ENCODE measurements around the gene JPH2.
"Not testable (repeated sequence)": the region's sequence is repeated elsewhere in the genome, so short reads cannot be mapped to it uniquely, and the experiment has no call there.

The JPH2 gene

DNA sequence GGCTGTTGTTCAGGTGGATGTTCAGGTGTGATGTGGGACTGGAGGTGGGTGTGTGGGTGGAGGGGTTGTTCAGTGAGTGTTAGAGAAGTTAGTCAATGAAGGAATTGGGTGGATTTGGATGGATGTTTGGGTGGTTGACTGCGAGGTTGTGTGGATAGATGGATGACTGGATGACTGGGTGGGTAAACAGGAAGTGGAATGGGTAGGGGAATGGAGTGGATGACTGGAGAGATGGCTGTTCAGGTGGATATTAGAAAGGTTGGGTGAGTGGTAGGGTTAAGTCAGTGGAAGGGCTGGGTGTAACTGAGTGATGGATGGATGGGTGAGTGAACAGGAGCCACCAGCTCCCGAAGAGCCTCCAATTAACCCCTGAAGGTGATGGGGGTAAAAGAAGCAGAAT, 27.9 kb downstream of the JPH2 start:
- DNase-seq (ENCODE audit: low read depth, low spot score) = no peak

DNA sequence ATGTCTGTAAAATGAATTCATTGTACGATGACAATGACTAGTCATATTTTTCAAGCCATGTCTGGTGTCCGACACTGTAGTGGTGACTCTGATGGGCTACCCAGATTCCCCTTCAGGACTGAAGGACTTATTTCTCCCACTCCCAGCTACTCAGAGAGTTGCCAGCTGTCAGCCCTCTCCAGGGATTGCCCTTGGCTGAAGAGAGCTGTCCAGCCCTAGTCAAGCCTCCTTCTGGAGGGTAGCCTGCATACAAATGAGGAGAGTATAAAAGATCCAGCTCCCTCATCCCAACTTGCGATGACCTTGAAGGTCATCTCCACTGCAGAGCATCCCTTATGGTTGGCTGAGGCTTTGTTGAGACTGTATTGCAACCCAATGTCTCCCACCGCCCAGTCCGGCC, 29.9 kb downstream of the JPH2 start:
- no peak for DNase-seq (ENCODE audit: low read depth, low spot score)

DNA sequence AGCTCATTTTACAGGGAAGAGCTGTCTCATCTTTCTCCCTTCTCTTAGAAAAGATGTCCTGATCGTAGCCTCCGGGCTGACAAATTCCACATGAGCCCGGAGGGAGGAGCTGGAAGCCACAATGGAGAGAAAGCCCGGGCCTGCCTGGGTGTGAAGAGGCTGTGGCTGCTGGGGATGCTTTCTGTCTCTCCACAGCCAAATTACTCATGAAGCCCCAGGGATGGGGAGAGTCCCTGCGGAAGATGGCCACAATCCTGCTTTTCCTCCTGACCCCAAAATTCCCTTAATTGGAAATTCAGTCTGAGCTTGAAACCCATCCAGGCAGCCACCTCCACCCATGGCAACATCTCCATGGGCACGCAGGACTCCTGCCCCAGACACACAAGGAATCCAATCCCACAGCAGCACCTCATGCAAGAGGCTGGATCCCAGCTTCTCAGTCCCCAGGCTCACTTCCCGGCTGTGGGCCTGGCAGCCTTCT, 32.4 kb downstream of the JPH2 start:
- no peak for DNase-seq (ENCODE audit: low read depth, low spot score)

DNA sequence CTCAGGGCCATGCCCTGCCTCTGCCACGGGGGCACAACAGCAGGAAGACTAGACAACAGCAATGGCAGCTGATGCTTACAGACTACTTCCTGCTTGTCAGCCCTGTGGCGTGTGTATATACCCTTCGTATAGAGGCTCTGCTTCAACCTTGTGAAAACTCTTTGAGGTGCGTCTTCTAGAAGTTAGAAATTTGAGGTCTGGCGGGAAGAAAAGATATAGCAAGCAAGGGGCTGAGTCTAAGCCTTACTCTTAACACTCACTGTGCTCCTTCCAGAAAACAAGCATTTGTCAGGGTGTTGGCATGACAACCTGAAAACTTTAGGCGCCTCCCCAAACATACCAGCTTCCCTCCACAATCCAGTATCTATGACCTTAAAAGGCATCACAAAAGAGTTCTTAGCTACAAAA, 33.3 kb downstream of the JPH2 start:
- DNase-seq (ENCODE audit: low read depth, low spot score) = no peak

DNA sequence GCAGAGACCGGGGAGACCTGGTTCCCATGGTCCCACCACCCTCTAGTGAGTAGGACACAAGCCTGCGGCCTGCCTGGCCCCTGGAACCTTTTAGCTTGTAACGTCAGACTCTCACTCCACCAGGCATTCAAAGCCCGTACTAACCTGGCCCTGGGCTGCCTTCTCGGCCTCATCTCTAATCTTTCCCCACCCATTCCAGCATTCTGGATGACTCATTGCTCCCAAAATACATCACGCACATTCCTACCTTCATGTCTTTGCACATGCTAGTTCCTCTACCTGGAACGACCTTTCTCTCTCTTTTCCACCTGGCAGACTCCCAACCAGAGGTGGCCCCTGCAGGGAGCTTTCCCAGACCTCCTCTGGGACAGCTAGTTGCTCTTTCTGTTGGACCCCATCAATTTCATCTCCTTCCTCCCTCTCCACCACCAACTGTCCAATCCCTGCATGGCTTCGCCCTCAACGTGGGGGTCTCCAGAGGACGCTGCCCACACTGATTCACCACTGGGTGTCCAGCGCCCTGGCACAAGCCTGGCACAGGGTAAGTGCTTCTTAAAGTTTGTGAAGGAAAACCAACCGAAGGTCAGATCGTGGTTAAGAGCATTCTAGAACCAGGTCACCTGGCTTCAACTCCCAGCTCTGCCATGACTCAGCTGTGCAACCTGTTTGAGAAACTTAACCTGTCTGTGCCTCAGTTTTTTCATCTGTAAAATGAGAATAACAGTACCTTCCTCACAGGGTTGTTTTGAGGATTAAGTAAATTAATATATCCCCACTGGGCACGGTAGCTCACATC, 35.2 kb downstream of the JPH2 start:
- no peak for DNase-seq (ENCODE audit: low read depth, low spot score)

DNA sequence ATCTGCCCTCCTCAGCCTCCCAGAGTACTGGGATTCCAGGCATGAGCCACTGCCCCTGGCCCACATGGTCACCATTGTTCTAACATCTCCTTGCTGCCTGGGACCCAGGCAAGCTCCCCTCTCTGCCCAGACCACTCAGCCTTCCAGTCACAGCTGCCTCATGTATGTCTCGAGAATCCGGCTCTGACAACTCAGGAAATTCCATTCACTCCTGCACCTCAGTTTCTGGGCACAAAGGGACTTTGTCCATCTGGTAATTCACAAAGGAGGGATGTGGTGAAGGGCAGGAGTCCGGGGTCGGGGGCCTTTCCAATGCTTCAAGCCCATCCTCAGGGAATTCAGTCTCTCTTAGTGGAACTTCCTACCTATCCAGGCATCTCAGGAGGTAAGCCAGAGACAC, 40.7 kb downstream of the JPH2 start:
- DNase-seq (ENCODE audit: low read depth, low spot score) = no peak

DNA sequence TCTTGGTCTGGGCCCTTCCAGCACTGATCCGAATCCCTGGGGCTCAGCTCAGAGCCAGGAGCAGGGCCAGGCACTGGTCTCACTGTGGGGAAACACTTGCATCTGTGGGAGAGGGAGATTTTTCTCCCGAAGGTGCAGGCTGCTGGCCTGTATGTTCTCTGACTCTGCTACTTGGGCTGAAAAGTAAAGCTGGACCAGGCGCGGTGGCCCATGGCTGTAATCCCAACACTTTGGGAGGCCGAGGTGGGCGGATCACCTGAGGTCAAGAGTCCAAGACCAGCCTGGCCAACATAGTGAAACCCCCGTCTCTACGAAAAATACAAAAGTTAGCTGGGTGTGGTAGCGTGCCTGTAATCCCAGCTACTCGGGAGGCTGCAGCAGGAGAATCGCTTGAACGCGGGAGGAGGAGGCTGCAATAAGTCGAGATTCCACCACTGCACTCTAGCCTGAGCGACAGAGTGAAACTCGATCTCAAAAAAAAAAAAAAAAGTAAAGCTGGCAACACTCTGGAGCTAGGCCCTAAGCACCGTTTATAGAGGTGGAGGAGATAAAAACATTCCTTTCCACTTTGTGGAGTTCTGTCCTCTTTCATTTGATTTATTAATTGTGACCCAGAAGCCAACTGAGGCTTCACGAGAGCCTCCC, 41.7 kb downstream of the JPH2 start:
- no peak for DNase-seq (ENCODE audit: low read depth, low spot score)

DNA sequence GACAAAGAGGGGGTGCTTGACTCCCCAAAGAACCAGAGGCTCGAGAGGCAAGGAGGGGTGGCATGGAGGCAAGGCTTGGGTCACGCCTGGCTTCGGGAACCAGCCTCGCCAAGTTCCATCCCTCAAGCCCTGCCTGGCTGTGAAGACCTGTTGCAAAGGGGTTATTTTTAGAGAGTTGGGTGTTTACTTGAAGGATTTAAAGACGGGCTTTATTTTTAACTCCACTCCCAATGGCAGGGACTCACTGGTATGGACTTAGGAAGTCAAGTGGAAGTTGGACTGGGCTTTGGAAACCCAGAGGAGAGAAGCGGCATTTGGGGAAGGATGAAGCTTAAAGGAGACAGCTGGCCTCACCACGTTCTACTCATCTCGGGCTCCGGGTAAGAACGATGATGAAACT, 43.1 kb downstream of the JPH2 start:
- no peak for DNase-seq (ENCODE audit: low read depth, low spot score)

DNA sequence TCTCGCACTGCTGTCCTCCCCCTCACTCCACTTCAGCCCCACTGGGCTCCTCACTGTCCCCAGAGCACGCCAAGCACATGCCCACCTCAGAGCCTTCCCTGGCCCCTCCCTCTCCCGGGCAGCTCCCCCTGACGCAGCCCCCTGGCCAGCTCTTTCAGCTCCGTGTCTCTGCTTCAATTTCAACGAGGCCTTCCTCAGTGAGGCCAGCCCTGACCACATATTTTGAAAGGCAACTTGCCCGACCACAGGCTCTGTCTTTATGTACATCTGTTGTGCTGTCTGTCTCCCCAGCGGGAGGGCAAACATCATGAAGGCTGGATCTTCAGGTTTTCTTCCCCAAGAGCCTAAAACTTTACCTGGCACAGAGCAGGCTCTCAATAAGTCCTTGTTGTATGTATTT, 44.6 kb downstream of the JPH2 start:
- DNase-seq (ENCODE audit: low read depth, low spot score) = no peak

DNA sequence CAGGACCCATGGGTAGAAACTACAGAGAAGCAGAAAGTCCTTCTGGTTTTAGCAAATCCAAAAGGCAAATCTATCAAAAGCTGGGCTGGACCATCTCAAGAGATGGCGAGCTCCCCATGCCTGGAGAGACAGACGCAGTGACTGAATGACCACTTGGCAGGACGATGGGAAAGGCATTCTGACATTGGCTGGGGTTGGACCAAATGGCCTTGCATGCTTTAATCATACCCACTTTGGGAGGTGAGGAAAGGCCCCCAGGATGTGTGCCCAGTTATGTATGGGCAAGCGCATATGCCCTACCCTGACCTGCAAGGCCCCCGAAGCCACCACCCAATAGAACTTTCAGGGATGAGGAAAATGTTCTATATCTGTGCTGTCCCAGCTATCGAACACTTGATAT, 45.1 kb downstream of the JPH2 start:
- no peak for DNase-seq (ENCODE audit: low read depth, low spot score)

DNA sequence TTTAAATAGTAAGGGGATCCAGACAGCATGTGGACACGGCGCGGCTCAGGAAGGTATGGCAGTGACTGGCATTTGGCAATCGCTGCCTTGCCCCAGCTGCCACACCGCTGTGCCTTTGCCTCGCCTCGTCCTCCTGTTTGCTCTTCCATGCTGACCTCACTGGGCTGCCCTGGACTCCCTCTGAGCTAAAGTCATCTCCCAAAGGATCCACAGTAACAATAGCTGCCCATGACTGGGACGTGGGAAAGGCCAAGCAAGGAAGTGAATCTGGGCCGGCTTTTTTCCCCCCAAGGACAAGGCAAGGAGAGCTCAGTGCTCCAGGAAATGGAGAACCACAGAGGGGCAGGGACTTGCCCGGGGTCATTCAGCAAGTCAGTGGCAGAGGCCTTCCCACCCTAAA, 48.1 kb downstream of the JPH2 start:
- no peak for DNase-seq (ENCODE audit: low read depth, low spot score)

DNA sequence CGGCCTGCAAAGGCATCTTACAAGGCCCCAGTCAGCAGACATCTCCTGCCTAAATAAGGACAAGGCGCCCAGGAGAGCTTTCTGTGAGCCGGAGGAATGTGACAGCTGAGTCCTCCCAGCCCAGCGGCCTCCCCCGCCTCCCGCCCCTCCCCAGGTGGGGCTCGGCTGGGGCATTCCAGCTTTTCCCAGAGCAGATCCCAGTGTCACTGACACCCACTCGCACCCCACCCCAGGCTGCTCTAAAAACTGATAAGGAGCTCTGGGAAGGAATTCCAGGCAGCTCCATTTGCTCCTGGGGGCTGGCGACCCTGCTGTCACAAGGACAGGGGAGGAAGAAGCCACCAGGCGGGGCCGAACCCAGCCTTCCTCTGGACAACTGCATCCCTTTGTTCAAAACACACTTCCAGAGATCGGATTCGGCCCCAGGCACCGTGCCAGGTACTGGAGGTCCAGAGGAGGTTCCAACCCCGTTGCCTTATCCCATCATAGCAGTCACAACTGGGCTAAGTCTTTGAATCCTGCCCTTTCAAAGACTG, 49.7 kb downstream of the JPH2 start:
- no peak for DNase-seq (ENCODE audit: low read depth, low spot score)

DNA sequence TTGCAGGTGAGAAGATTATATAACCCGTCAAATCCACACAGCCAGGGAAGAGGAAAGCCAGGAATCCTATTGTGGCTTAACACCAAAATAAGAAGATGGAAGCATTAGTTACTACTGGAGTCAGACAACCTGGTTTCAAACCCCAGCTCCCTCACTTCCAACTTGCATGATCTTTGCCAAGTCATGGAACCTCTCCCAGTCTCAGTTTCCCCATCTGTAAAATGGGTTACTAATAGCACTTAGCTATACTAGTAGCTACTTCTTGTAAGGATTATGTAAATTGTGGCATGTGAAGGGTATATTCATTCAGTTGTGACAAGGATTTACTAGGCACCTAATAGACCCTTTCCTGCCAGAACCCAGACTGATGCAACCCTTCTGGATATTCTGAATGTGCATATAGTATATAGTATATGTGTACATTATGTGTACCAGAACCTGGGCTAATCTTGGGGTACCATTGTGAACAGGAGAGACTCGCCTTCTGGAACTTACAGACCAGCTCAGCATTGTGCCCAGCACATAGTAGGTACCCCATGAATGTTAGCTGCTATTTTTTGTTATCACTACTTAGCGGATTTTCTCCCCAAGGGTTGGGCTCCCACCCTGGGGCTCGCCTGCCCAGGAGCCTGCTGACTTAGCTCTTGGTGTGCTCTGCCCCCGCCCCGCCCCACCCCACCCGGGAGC, 50.3 kb downstream of the JPH2 start:
- DNase-seq (ENCODE audit: low read depth, low spot score) = no peak

DNA sequence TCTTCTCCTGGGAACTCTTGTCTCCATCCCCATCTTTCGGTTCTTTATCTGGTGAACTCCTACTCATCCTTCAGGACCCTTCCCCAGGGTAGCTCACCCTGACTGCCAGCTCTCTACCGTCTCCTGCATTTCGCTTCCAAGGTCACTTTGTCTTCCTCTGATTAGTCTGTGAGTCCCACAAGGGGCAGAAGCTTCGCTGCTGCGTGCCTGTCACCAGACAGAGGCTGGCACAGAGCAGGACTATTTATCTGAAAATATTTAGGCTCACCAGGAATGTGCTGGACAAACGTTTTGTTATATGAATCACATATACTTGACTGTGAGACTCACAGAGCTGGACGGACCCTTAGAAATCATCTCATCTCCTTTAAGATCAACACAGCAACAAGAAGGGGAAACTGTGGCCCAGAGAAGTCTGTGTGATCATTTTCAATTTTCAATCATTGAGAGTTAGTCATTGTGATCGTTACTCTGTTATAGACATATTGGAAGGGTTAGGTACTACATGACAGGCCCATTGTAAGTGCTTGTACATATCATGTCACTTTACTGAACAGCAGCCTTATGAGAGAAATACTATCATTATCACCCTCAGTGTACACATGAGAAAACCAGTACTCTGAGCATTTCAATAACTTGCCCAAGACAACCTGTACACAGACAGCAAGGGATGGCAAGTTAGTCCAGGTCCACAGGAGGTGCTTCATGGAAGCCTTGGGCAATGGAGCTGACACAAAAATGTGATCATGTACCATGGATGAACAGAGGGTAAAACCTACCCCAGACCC, 51.4 kb downstream of the JPH2 start:
- no peak for DNase-seq (ENCODE audit: low read depth, low spot score)

DNA sequence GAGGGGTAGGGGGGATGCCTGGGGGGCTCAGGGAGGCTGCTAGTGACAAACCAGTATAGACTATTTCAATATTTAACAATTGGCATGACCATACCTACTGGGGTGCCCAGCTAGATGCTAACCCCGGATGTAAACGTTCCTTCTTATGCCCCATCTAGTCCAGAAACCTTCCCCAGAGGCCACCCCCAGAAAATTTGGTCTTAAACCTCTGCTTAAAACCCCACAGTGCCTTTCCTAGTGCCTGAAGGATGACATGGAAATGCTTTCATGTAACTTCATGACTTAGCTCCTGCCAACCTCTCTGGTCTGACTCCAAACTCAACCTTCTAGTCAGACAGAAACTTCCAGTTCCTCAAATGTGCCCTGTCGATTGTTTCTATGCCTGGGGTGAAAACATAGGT, 52.0 kb downstream of the JPH2 start:
- DNase-seq (ENCODE audit: low read depth, low spot score) = no peak

DNA sequence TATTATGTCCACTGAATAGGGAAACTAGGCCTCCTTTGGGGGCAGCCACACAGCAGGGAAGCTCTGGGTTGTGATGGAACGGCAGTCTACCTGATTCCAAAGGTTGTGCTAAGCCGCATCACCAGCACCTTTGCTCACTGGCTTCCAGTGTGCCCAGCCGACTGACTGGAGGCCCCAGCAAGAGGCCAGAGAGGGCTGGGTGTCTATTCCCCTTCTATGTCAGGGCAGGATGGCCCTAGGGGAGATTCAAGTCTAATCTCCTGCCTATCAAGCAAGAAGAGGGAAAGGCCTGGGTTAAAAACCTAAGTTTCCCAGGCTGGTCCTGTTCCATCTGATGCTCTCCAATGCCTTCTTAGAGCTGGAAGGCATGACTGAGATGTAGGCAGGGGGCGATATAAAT, 53.6 kb downstream of the JPH2 start:
- DNase-seq (ENCODE audit: low read depth, low spot score) = no peak

DNA sequence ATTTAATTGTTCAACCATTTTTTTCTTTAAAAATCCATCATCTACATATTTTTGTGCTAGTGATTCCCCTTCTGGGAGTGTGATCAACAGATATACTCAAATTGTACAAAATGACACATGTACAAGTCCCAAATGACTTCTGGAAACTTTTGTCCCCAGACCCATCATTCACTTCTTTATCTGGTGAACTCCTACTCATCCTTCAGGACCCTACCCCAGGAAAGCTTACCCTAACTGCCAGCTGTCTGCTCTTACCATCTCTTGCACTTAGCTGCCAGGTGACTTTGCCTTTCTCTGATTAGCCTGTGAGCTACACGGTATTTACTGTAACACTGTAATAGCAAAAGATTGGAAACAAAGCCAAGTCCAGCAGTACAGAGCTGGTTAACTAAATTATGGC, 55.3 kb downstream of the JPH2 start:
- no peak for DNase-seq (ENCODE audit: low read depth, low spot score)

DNA sequence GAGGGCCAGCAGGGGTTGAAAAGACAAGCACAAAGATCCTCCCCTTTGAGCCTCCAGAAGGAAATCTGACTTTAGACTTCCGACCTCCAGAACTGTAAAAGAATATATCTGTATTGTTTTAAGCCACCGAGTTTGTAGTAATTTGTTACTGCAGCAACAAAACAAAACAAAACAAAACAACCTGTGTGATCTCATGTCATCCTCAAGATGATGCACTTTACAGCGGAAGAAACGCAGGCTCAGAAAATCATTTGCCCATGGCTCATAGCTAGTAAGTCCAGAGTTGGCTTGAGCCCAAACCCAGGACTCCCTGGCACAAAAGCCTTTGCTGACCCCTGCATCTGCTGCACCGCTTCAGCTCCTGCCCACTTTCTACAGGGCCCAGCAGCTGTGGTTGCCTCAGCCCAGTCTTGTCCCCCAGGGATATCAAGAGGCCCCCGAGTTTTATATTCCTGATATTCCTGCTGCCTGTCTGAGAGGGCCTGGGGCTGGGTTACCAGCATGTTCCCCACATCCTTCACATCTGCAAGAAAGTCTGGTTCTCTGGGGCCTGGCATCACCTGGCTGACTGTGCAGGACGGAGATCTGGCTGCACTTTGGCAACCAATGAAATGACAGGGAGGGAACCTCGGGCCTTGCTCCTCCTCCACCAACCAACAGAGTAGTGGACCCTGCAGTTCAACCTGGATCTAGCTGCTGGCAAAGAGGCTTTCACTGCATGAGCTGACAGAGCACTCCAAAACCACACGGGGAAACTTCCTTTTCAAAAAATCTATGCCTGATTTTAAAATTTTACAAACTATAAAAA, 56.9 kb downstream of the JPH2 start:
- DNase-seq (ENCODE audit: low read depth, low spot score) = no peak

DNA sequence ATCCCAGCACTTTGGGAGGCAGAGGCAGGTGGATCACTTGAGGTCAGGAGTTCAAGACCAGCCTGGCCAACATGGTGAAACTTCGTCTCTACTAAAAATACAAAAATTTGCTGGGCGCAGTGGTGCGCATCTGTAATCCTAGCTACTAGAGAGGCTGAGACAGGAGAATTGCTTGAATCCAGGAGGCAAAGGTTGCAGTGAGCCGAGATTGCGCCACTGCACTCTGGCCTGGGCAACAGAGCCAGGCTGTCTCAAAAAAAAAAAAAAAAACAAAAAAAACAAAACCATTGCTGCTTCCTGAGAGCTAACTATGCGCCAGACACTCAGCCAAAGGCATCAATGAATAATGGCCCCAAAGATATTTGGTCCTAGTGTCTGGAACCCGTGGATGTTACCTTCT, 57.7 kb downstream of the JPH2 start:
- not testable (repeated sequence) for DNase-seq (ENCODE audit: low read depth, low spot score)

DNA sequence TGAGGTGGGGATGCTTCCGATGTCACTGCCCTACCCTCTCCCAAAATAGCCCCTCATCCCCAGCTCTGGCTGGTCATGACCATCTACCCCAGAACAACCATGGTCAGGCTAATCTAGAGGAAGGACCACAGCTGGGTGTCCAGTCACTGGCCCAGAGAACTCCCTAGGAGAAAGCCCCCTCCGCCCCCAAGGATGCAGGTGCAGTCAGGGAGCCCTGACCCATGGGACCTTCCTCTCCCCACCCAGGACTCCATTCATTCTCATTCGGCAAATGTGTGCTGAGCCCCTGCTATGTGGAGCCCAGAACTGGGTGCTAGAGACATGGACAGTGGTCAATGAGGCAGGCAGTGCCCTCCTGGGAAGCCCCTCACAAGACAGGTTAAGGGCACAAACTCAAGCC, 60.5 kb downstream of the JPH2 start:
- no peak for DNase-seq (ENCODE audit: low read depth, low spot score)
